NCI-H2081 treated with DMSO at 0.1 percent for 48 hours (cell line): Measurements from ENCODE around the gene ZBTB17.
"Not testable (repeated sequence)": the region's sequence is repeated elsewhere in the genome, so short reads cannot be mapped to it uniquely, and the experiment has no call there.

Experiments
- DNase-seq: peaks from one replicate; lab custom pipeline; 2025; lab: John Stamatoyannopoulos, UW

The ZBTB17 gene

GRCh38 chr1:15896841-15897610, 78.9 kb downstream of the ZBTB17 start:
- DNase-seq, result not testable (repeated sequence)

GRCh38 chr1:15895233-15895632, 80.7 kb downstream of the ZBTB17 start:
- DNase-seq, result no peak

- DNase-seq, result not testable (repeated sequence)
These were observed 82.9 kb downstream of the ZBTB17 start for GRCh38 chr1:15892857-15893599.
